Right atrium auricular region (tissue), 2 donors: Measurements from ENCODE around the gene C1orf21. TPM values are rescaled to one million over a fixed set of nuclear protein-coding genes. Genes with fewer than 3 reads are reported as not detected.

Source experiments
- DNase-seq: peaks from one replicate; pipeline ENCODE4 v3.0.0-alpha.2; 2019; ENCODE audit warnings: low spot score
- H3K27ac ChIP-seq, 2 donors: fragments of 200-600 bp; sonication (generic); 1 replicate in 1 of 2; 2 replicates in 1 of 2; pipeline ENCODE4 v1.5.1; 2016 to 2019
- H3K27me3 ChIP-seq, 2 donors: fragments of 200-600 bp; sonication (generic); one replicate each; pipeline versions ENCODE4 v1.5.1 to v1.6.0; 2017 to 2019
- H3K36me3 ChIP-seq: fragments of 200-600 bp; sonication (generic); one replicate; pipeline ENCODE4 v1.5.1; 2016
- H3K4me1 ChIP-seq, 2 donors: fragments of 200-600 bp; sonication (generic); one replicate each; pipeline versions ENCODE4 v1.5.1 to v1.6.0; 2017 to 2019
- H3K4me3 ChIP-seq, 2 donors: fragments of 200-600 bp; sonication (generic); 1 replicate in 1 of 2; 2 replicates in 1 of 2; pipeline ENCODE4 v1.5.1; 2017 to 2019; ENCODE audit warnings: mild to moderate bottlenecking in 1 of 2, moderate library complexity in 1 of 2
- H3K9me3 ChIP-seq, 2 donors: fragments of 200-600 bp; sonication (generic); one replicate each; pipeline ENCODE4 v1.5.1; 2019
- CTCF ChIP-seq, 2 donors: fragments of 200-600 bp; sonication (generic); IDR thresholded peaks; one replicate each; pipeline ENCODE4 v1.5.1; 2019; ENCODE audit warnings: antibody characterized with exemption in 2 of 2
- total RNA-seq, 2 donors: library from RNA; depleted of rRNA; stranded (reverse); fragments of >200 nt; gene quantifications; one replicate each; pipeline ENCODE4 v1.1.0, GENCODE V29; 2016

C1orf21 gene
- total RNA-seq, 2 donors from 2014 or later: 49.4 to 78.5 TPM

GRCh38 chr1:184354719-184355118 is 32.1 kb upstream of the C1orf21 start:
- no peaks in the 10 kb centered on the region for H3K9me3 ChIP-seq
- no peak for DNase-seq
- H3K27ac ChIP-seq: no peak overlapping the region
- H3K27me3 ChIP-seq: no peaks in the 10 kb centered on the region
- no peak overlapping the region for H3K4me3 ChIP-seq
- no peak for TF ChIP-seq CTCF (IDR thresholded peaks at IDR 0.05)
- H3K36me3 ChIP-seq: no peaks in the 10 kb centered on the region
- no peaks in the 10 kb centered on the region for H3K4me1 ChIP-seq

GRCh38 chr1:184356891-184357290 is 29.9 kb upstream of the C1orf21 start:
- Histone ChIP-seq H3K4me1 (no peaks in the 10 kb centered on the region), H3K36me3 (no peaks in the 10 kb centered on the region), H3K4me3 (no peak overlapping the region), H3K27ac (no peak overlapping the region), H3K9me3 (no peaks in the 10 kb centered on the region), H3K27me3 (no peaks in the 10 kb centered on the region)
- TF ChIP-seq CTCF (IDR thresholded peaks at IDR 0.05): no peak
- DNase-seq: no peak

GRCh38 chr1:184358256-184358655 is 28.6 kb upstream of the C1orf21 start:
- TF ChIP-seq CTCF (IDR thresholded peaks at IDR 0.05): no peak
- no peaks in the 10 kb centered on the region for H3K4me1 ChIP-seq
- H3K36me3 ChIP-seq: no peaks in the 10 kb centered on the region
- H3K27me3 ChIP-seq: no peaks in the 10 kb centered on the region
- no peak for DNase-seq
- H3K9me3 ChIP-seq: no peaks in the 10 kb centered on the region
- no peak overlapping the region for H3K27ac ChIP-seq
- no peak overlapping the region for H3K4me3 ChIP-seq

GRCh38 chr1:184359909-184360308 is 26.9 kb upstream of the C1orf21 start:
- no peak for DNase-seq
- H3K4me3 ChIP-seq: no peak overlapping the region
- no peaks in the 10 kb centered on the region for H3K4me1 ChIP-seq
- no peaks in the 10 kb centered on the region for H3K9me3 ChIP-seq
- H3K27ac ChIP-seq: no peak overlapping the region
- H3K27me3 ChIP-seq: no peaks in the 10 kb centered on the region
- TF ChIP-seq CTCF (IDR thresholded peaks at IDR 0.05): no peak
- no peaks in the 10 kb centered on the region for H3K36me3 ChIP-seq

- no peaks in the 10 kb centered on the region for H3K4me1 ChIP-seq
- DNase-seq: no peak
- TF ChIP-seq CTCF (IDR thresholded peaks at IDR 0.05): no peak
Observed at GRCh38 chr1:184362876-184363275, 24.0 kb upstream of the C1orf21 start.

GRCh38 chr1:184365699-184366098 is 21.1 kb upstream of the C1orf21 start:
- H3K4me1 ChIP-seq: no peaks in the 10 kb centered on the region
- DNase-seq: no peak
- no peaks in the 10 kb centered on the region for H3K36me3 ChIP-seq
- H3K27me3 ChIP-seq: no peaks in the 10 kb centered on the region
- TF ChIP-seq CTCF (IDR thresholded peaks at IDR 0.05): no peak
- H3K9me3 ChIP-seq: no peaks in the 10 kb centered on the region
- H3K27ac ChIP-seq: no peak overlapping the region
- no peak overlapping the region for H3K4me3 ChIP-seq

More at GRCh38 chr1:184362876-184363275, 24.0 kb upstream of the C1orf21 start:
- H3K27ac ChIP-seq: no peak overlapping the region
- H3K4me3 ChIP-seq: no peak overlapping the region
- no peaks in the 10 kb centered on the region for H3K27me3 ChIP-seq
- no peaks in the 10 kb centered on the region for H3K36me3 ChIP-seq
- H3K9me3 ChIP-seq: no peaks in the 10 kb centered on the region
